Osteoblast (primary cell): ENCODE measurements around the gene ZNF578. TPM values are rescaled to one million over a fixed set of nuclear protein-coding genes. Genes with fewer than 3 reads are reported as not detected.
"Not testable (repeated sequence)": the region's sequence is repeated elsewhere in the genome, so short reads cannot be mapped to it uniquely, and the experiment has no call there.

Source experiments
- DNase-seq: peaks from one replicate; pipeline ENCODE4 v3.0.0; 2011; ENCODE audit warnings: low spot score, mixed read lengths; ENCODE audit not compliant: insufficient read length; ENCODE audit errors: missing footprints
- H2AFZ ChIP-seq: 2 replicates; pipeline ENCODE4 v1.6.0; 2011; ENCODE audit warnings: mild to moderate bottlenecking, low read length
- H3K27ac ChIP-seq: 2 replicates; pipeline ENCODE4 v1.5.1; 2011; ENCODE audit warnings: mild to moderate bottlenecking, low read depth, low read length, moderate library complexity
- H3K27me3 ChIP-seq: 2 replicates; pipeline ENCODE4 v1.6.0; 2012; ENCODE audit warnings: mild to moderate bottlenecking, control low read depth, inconsistent platforms, low read length, moderate library complexity; ENCODE audit not compliant: insufficient read depth
- H3K36me3 ChIP-seq: 2 replicates; pipeline ENCODE4 v1.5.1; 2011; ENCODE audit warnings: mild to moderate bottlenecking, low read length, control low read depth, moderate library complexity; ENCODE audit not compliant: insufficient read depth
- H3K4me1 ChIP-seq: 2 replicates; pipeline ENCODE4 v1.5.1; 2011; ENCODE audit warnings: mild to moderate bottlenecking, low read length, control low read depth, moderate library complexity; ENCODE audit not compliant: insufficient read depth
- H3K4me2 ChIP-seq: 2 replicates; pipeline ENCODE4 v1.6.0; 2011; ENCODE audit warnings: mild to moderate bottlenecking, low read length; ENCODE audit not compliant: insufficient read depth
- H3K4me3 ChIP-seq: fragments of 200-600 bp; sonication (generic); 3 replicates; pipeline ENCODE4 v1.5.1; 2012; ENCODE audit warnings: mild to moderate bottlenecking, low read length, inconsistent platforms; ENCODE audit not compliant: insufficient read depth
- H3K79me2 ChIP-seq: 2 replicates; pipeline ENCODE4 v1.6.0; 2012; ENCODE audit warnings: mild to moderate bottlenecking, low read length, control low read depth, inconsistent platforms; ENCODE audit not compliant: insufficient read depth
- H3K9me3 ChIP-seq: 2 replicates; pipeline ENCODE4 v1.5.1; 2011; ENCODE audit warnings: low read depth, low read length, control low read depth
- H4K20me1 ChIP-seq: 2 replicates; pipeline ENCODE4 v1.6.0; 2012; ENCODE audit warnings: mild to moderate bottlenecking, low read length, control low read depth; ENCODE audit not compliant: insufficient read depth
- total RNA-seq: library from RNA; depleted of rRNA; stranded (reverse); fragments of >200 nt; gene quantifications from 2 replicates; pipeline ENCODE4 v1.2.3, GENCODE V29; 2012
- TF ChIP-seq, protein P1 (sequence below): IDR thresholded peaks from 2 replicates; pipeline ENCODE4 v1.5.1; 2011; ENCODE audit warnings: mild to moderate bottlenecking, low read depth, low read length, moderate library complexity; ENCODE audit errors: extremely low read depth

Gene ZNF578
- total RNA-seq, 1 donor, result 2.5 TPM

DNA sequence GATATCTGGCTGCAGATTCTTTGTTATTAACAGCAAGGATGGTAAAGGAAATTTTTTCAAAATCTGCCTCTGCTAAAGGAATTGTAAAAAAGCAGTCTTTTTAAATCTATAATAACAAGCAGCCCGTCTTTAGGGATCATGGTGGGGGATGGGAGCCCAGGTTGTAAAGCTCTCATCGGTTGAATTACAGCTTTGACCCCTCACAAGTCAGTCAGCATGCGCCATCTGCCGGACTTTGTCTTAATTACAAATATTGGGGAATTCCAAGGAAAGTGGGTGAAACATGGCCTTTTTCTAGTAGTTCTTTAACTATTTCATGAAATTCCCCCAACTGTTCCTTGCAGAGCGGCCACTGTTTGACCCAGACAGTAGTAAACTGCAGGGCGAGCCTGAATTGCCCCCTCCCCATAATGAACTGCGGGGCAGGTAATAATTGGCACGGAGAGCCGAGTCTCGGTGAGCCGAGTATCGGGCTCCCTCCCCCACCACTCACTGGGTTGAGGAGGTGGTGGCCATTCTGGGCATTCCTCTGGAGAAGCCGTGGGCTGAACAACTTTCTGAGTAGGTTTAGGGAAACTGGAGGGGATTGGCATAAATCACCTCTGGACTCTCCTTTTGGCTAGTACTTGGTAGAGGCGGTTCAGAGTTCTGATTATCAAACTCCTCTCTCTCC, 11.6 kb downstream of the ZNF578 start:
- Histone ChIP-seq H3K4me1 (no peaks in the 10 kb centered on the region), H3K27ac (no peak overlapping the region), H3K4me3 (no peak overlapping the region), H3K27me3 (no peaks in the 10 kb centered on the region), H3K79me2 (no peaks in the 10 kb centered on the region), H2AFZ (no peak overlapping the region), H3K4me2 (no peak overlapping the region), H3K36me3 (no peaks in the 10 kb centered on the region), H3K9me3 (peaks cover 22% of the 10 kb centered on the region), H4K20me1 (no peaks in the 10 kb centered on the region)
- DNase-seq, result no peak
- TF ChIP-seq, protein P1, sequence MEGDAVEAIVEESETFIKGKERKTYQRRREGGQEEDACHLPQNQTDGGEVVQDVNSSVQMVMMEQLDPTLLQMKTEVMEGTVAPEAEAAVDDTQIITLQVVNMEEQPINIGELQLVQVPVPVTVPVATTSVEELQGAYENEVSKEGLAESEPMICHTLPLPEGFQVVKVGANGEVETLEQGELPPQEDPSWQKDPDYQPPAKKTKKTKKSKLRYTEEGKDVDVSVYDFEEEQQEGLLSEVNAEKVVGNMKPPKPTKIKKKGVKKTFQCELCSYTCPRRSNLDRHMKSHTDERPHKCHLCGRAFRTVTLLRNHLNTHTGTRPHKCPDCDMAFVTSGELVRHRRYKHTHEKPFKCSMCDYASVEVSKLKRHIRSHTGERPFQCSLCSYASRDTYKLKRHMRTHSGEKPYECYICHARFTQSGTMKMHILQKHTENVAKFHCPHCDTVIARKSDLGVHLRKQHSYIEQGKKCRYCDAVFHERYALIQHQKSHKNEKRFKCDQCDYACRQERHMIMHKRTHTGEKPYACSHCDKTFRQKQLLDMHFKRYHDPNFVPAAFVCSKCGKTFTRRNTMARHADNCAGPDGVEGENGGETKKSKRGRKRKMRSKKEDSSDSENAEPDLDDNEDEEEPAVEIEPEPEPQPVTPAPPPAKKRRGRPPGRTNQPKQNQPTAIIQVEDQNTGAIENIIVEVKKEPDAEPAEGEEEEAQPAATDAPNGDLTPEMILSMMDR, result no peak

DNA sequence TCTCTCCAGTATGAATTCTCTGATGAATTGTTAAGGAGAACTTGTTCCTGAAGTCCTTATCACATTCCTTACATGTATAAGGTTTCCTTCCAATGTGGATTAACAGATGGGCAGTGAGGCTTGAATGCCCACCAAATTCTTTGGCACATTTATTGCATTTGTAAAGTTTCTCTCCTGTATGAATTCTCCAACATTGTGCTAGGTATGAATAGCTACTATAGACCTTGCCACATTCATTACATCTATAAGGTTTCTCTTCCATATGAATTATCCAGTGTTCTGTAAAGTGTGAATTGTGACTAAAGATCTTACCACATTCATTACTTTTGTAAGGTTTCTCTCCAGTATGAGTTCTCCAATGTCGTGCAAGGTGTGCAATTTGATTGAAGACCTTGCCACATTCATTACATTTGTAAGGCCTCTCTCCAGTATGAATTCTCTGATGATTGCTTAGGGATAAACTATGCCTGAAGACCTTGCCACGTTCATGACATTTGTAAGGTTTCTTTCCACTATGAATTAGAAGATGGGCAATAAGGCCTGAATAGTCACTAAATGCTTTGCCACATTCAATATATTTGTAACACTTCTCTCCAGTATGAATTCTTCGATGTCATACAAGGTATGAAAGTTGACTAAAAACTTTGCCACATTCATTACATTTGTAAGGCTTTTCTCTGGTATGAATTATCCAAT, 20.4 kb downstream of the ZNF578 start:
- H3K4me1 ChIP-seq, result no peaks in the 10 kb centered on the region
- H2AFZ ChIP-seq, result no peak overlapping the region
- TF ChIP-seq, protein P1, result no peak
- H3K9me3 ChIP-seq, result peaks cover 44% of the 10 kb centered on the region
- no peaks in the 10 kb centered on the region for H4K20me1 ChIP-seq
- H3K79me2 ChIP-seq, result no peaks in the 10 kb centered on the region
- no peaks in the 10 kb centered on the region for H3K36me3 ChIP-seq
- no peak for DNase-seq
- no peak overlapping the region for H3K27ac ChIP-seq
- H3K27me3 ChIP-seq, result no peaks in the 10 kb centered on the region
- no peak overlapping the region for H3K4me2 ChIP-seq
- no peak overlapping the region for H3K4me3 ChIP-seq

DNA sequence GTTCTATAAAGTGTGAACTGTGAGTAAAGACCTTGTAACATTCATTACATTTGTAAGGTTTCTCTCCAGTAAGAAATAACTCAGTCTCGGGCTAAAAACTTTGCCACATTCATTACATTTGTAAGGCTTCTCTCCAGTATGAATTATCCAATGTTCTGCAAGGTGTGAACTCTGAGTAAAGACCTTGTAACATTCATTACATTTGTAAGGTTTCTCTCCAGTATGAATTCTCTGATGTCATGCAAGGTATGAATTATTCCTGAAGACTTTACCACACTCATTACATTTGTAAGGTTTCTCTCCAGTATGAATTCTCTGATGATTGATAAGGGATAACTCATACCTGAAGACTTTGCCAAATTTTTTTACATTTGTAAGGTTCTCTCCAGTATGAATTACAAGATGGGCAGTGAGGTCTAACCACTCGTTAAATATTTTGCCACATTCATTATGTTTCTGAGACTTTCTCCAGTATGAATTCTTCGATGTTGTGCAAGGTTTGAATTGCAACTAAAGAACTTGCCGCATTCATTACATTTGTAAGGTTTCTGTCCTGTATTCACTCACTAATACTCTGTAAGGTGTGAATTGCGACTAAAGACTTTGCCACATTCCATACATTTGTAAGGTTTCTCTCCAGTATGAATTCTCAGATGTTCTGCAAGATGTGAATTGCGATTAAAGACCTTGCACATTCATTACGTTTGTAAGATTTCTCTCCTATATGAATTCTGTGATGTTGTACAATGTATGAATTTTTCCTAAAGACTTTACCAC, 21.2 kb downstream of the ZNF578 start:
- no peaks in the 10 kb centered on the region for H3K79me2 ChIP-seq
- H4K20me1 ChIP-seq, result no peaks in the 10 kb centered on the region
- H3K4me2 ChIP-seq, result no peak overlapping the region
- H3K27ac ChIP-seq, result no peak overlapping the region
- H3K9me3 ChIP-seq, result peaks cover 39% of the 10 kb centered on the region
- no peak overlapping the region for H2AFZ ChIP-seq
- H3K4me1 ChIP-seq, result no peaks in the 10 kb centered on the region
- no peak for DNase-seq
- no peaks in the 10 kb centered on the region for H3K27me3 ChIP-seq
- no peaks in the 10 kb centered on the region for H3K36me3 ChIP-seq
- no peak overlapping the region for H3K4me3 ChIP-seq
- TF ChIP-seq, protein P1, result no peak

DNA sequence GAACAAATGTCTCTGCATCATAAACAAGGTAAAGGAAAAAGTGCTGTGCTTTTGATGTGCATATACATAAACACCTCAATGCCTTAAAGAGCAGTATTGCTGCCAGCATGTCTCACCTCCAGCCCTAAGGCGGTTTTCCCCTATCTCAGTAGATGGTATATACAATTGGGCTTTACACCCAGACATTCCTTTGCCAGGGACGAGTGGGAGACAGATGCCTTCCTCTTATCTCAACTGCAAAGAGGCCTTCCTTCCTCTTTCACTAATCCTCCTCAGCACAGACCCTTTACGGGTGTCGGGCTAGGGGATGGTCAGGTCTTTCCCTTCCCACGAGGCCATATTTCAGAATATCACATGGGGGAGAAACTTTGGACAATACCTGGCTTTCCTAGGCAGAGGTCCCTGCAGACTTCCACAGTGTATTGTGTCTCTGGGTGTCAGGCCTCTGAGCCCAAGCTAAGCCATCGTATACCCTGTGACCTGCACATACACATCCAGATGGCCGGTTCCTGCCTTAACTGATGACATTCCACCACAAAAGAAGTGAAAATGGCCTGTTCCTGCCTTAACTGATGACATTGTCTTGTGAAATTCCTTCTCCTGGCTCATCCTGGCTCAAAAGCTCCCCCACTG, 30.9 kb downstream of the ZNF578 start:
- H3K4me3 ChIP-seq, H3K79me2 ChIP-seq, H3K4me2 ChIP-seq, H3K36me3 ChIP-seq, H3K4me1 ChIP-seq, DNase-seq, H4K20me1 ChIP-seq, H3K9me3 ChIP-seq, H3K27ac ChIP-seq, H3K27me3 ChIP-seq, H2AFZ ChIP-seq: not testable (repeated sequence)

DNA sequence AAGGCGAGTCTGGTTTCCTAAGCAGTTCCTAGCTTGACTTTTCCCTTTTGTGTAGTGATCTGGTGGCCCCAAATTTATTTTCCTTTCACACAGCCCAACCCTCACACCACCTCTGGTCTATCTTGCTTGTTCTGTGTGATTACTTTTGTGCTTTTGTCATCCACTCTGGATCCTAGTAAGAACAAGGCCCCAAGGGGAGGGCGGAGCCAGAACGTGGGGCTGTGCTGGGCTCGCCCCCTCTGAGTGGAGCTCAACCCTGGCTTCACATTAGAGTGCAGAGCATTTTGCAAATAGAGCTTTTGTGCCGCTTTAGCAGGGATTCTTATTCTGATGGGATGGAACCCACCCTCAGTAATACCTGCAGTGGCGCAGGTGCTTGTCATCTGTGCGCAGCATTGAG, 31.7 kb downstream of the ZNF578 start:
- H3K27ac ChIP-seq, DNase-seq, H3K27me3 ChIP-seq, H3K4me1 ChIP-seq, H3K4me3 ChIP-seq, H4K20me1 ChIP-seq, H3K36me3 ChIP-seq, H3K79me2 ChIP-seq, H2AFZ ChIP-seq, H3K9me3 ChIP-seq, H3K4me2 ChIP-seq: not testable (repeated sequence)

DNA sequence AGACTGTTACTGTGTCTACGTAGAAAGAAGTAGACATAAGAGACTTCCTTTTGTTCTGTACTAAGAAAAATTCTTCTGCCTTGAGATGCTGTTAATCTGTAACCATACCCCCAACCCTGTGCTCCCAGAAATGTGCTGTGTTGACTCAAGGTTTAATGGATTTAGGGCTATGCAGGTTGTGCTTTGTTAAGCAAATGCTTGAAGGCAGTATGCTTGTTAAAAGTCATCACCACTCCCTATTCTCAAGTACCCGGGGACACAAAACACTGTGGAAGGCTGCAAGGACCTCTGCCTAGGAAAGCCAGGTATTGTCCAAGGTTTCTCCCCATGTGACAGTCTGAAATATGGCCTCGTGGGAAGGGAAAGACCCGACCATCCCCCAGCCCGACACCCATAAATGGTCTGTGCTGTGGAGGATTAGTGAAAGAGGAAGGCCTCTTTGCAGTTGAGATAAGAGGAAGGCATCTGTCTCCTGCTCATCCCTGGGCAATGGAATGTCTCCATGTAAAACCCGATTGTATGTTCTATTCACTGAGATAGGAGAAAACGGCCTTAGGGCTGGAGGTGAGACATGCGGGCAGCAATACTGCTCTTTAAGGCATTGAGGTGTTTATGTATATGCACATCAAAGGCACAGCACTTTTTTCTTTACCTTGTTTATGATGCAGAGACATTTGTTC, 32.3 kb downstream of the ZNF578 start:
- H3K27ac ChIP-seq, H3K4me1 ChIP-seq, H2AFZ ChIP-seq, H3K27me3 ChIP-seq, H3K4me3 ChIP-seq, H3K9me3 ChIP-seq, H3K4me2 ChIP-seq, H3K36me3 ChIP-seq, H4K20me1 ChIP-seq, DNase-seq, H3K79me2 ChIP-seq: not testable (repeated sequence)
